PC-3 (cell line): ENCODE results near the gene KRI1.

Experiments used
- EZH2 ChIP-seq: fragments of 300-600 bp; sonication (generic); IDR thresholded peaks from one replicate; pipeline ENCODE4 v1.6.1; 2017; ENCODE audit warnings: antibody characterized with exemption, mild to moderate bottlenecking, low read length; ENCODE audit not compliant: unreplicated experiment
- TF ChIP-seq, protein P1 (sequence below): fragments of 300-600 bp; sonication (generic); conservative IDR thresholded peaks from 2 replicates; pipeline ENCODE4 v1.5.1; 2017; ENCODE audit warnings: antibody characterized with exemption, low read depth, mild to moderate bottlenecking, low read length

DNA sequence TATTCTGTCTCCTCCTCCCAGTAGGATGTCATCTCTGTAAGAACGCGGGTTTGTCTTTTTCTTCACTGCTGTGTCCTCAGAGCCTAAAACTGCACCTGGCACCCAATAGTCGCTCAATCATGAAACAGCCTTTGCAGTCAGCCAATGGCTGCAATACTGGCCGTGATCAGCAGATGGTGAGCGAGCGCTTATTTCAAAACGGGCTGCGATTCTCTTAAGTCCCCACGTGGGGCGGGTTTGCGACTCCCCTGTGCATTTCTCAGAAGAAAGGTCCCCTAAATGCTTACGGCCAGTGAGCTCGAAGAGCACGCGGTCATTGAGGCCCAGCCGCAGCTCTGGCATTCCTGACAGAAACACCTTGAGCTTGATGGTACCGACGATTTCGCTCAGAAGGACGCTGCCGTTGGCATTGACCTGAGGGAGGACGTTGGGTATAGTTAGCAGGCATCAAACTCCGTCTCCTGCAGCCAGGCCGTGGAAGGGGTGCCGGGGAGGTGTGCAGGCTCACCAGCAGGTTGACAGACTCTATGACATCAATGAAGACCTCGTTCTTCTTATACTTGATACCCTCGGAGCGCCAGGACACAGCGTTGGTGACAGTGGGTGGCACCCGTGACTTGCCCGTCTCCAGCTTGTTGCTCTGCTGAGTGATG, 15.3 kb upstream of the KRI1 start:
- TF ChIP-seq, protein P1, sequence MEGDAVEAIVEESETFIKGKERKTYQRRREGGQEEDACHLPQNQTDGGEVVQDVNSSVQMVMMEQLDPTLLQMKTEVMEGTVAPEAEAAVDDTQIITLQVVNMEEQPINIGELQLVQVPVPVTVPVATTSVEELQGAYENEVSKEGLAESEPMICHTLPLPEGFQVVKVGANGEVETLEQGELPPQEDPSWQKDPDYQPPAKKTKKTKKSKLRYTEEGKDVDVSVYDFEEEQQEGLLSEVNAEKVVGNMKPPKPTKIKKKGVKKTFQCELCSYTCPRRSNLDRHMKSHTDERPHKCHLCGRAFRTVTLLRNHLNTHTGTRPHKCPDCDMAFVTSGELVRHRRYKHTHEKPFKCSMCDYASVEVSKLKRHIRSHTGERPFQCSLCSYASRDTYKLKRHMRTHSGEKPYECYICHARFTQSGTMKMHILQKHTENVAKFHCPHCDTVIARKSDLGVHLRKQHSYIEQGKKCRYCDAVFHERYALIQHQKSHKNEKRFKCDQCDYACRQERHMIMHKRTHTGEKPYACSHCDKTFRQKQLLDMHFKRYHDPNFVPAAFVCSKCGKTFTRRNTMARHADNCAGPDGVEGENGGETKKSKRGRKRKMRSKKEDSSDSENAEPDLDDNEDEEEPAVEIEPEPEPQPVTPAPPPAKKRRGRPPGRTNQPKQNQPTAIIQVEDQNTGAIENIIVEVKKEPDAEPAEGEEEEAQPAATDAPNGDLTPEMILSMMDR, result peak; percentile 99
- TF ChIP-seq EZH2, result no peak
